ENCODE measurements around the gene CCM2.

DNA sequence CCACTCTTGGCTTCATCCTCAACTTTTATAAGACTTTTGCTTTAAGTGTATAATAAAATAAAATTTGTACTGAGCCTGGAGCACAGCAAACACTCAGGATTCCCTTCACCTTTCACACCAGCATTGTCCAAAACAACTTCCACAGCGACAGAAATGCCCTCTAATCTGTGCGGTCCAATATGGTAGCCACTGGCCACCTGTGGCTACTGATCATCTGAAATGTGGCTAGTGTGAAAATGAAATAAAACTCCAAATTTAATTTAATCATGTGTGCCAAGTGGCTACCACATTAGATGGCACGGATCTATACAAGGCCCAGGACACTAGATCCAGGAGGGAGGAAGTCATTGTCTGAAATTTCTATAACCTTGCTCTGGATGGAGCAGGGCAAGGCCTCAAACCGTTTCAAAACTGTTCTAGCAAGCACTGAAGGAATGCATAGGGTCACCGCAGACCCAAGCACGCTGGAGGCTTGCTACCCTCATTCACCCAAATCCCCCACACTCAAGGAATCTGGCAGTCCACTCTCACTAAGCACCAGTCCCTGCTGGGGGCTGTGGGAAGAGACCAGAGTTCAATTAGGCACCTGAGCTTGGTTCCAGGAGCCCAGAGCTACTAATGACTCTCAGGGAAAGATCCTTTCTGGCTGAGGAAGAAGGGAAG lies 14.8 kb upstream of the CCM2 start:
- TF ChIP-seq CTCF (IDR thresholded peaks at IDR 0.05) (no peak), JUN (IDR thresholded peaks at IDR 0.05) (no peak), CBX8 (IDR thresholded peaks at IDR 0.05) (no peak), CHD2 (IDR thresholded peaks at IDR 0.05; ENCODE audit: low read length, partially characterized antibody) (no peak), RFX5 (IDR thresholded peaks at IDR 0.05) (no peak), ZFP36 (IDR thresholded peaks at IDR 0.05; ENCODE audit: borderline replicate concordance, partially characterized antibody) (no peak), CEBPB (IDR thresholded peaks at IDR 0.05) (no peak), KDM1A (IDR thresholded peaks at IDR 0.05; ENCODE audit: low read depth) (no peak), PBX3 (IDR thresholded peaks at IDR 0.05) (no peak), RAD21 (conservative IDR thresholded peaks at IDR 0.05 in 1 of 2, IDR thresholded peaks at IDR 0.05 in 1 of 2) (no peak), SMC3 (IDR thresholded peaks at IDR 0.05) (no peak), POLR2A (IDR thresholded peaks at IDR 0.05; ENCODE audit: low read length) (no peak)
- TF ChIP-seq, protein P1, sequence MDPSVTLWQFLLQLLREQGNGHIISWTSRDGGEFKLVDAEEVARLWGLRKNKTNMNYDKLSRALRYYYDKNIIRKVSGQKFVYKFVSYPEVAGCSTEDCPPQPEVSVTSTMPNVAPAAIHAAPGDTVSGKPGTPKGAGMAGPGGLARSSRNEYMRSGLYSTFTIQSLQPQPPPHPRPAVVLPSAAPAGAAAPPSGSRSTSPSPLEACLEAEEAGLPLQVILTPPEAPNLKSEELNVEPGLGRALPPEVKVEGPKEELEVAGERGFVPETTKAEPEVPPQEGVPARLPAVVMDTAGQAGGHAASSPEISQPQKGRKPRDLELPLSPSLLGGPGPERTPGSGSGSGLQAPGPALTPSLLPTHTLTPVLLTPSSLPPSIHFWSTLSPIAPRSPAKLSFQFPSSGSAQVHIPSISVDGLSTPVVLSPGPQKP (IDR thresholded peaks at IDR 0.05; ENCODE audit: low read depth, low read length), result no peak
- TF ChIP-seq, protein P2, sequence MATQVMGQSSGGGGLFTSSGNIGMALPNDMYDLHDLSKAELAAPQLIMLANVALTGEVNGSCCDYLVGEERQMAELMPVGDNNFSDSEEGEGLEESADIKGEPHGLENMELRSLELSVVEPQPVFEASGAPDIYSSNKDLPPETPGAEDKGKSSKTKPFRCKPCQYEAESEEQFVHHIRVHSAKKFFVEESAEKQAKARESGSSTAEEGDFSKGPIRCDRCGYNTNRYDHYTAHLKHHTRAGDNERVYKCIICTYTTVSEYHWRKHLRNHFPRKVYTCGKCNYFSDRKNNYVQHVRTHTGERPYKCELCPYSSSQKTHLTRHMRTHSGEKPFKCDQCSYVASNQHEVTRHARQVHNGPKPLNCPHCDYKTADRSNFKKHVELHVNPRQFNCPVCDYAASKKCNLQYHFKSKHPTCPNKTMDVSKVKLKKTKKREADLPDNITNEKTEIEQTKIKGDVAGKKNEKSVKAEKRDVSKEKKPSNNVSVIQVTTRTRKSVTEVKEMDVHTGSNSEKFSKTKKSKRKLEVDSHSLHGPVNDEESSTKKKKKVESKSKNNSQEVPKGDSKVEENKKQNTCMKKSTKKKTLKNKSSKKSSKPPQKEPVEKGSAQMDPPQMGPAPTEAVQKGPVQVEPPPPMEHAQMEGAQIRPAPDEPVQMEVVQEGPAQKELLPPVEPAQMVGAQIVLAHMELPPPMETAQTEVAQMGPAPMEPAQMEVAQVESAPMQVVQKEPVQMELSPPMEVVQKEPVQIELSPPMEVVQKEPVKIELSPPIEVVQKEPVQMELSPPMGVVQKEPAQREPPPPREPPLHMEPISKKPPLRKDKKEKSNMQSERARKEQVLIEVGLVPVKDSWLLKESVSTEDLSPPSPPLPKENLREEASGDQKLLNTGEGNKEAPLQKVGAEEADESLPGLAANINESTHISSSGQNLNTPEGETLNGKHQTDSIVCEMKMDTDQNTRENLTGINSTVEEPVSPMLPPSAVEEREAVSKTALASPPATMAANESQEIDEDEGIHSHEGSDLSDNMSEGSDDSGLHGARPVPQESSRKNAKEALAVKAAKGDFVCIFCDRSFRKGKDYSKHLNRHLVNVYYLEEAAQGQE (IDR thresholded peaks at IDR 0.05), result no peak

All from A549 (cell line).